Measurements from ENCODE around the gene CBX4.

The CBX4 gene

GRCh38 chr17:79839356-79840268 lies at the start of gene CBX4:
Gene CBX4, minus strand, starts transcription at chr17:79839440. Its CDS starts 189 bp downstream, at chr17:79839251.
- peak; percentile 74 for DNase-seq

GRCh38 chr17:79888009-79888540 lies 48.8 kb upstream of the CBX4 start:
- no peak for DNase-seq

GRCh38 chr17:79887451-79887991 lies 48.3 kb upstream of the CBX4 start:
- DNase-seq, result no peak

DNA sequence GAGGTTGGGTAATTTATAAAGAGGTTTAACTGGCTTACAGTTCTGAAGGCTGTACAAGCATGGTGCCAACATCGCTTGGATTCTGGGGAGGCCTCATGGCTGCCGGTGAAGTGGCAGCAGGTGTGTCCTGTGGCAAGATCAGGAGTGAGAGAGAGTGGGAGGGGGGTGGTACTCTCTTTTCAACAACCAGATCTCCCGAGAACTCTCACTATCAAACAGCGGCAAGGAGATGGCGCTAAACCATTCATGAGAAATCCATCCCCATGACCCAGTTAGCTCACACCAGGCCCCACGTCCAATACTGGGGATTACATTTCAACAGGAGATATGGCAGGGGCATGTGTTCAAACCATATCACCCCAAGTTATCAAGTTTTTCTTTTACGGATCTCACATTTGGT lies 44.0 kb upstream of the CBX4 start:
- no peak for DNase-seq

GRCh38 chr17:79878329-79878947 lies 39.2 kb upstream of the CBX4 start:
- DNase-seq, result no peak

GRCh38 chr17:79877041-79877440 lies 37.8 kb upstream of the CBX4 start:
- no peak for DNase-seq

GRCh38 chr17:79875511-79875910 lies 36.3 kb upstream of the CBX4 start:
- no peak for DNase-seq

GRCh38 chr17:79874329-79874981 lies 35.2 kb upstream of the CBX4 start:
- DNase-seq, result no peak

GRCh38 chr17:79873583-79873982 lies 34.3 kb upstream of the CBX4 start:
- DNase-seq, result no peak

DNA sequence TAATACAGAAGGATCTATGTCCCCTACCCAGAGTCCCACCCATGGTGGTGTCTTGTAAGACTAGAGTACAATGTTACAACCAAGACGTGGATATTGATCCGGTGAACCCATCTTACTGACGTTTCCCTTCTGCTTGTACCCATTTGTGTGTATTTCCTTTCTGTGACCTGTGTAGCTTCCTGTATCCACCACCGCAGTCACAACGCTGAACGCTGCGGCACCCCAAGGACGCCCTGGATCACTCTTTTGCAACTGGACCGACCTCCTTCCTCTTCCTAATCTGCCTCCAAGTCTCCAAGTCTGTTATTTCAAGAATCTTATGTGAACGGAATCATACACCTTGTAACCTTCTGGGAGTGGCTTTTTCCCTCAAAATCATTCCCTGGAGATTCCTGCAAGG lies 33.5 kb upstream of the CBX4 start:
- no peak for DNase-seq

GRCh38 chr17:79871131-79871530 lies 31.9 kb upstream of the CBX4 start:
- DNase-seq, result no peak

DNA sequence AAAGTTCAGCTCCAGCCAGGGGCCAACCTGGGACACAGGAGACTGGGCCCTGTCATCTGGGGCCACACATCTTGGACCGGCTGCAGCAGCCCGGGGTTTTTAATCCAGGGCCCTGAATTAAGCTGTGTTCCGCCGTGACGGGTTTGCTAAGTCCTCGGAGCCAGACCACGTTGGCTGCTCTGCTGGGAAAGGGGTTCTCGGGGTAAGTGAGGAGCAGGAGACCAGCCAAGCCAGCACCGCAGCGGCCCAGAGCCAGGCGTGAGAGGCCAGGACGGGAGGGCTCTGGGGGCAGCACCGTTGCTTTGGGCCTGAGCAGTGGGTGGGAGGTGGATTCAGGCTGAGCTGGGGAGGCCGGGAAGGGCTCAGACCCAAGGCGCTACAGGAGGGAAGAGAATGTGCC lies 31.3 kb upstream of the CBX4 start:
- DNase-seq, result no peak

- no peak for DNase-seq
These were observed 27.7 kb upstream of the CBX4 start for GRCh38 chr17:79866791-79867518.

DNA sequence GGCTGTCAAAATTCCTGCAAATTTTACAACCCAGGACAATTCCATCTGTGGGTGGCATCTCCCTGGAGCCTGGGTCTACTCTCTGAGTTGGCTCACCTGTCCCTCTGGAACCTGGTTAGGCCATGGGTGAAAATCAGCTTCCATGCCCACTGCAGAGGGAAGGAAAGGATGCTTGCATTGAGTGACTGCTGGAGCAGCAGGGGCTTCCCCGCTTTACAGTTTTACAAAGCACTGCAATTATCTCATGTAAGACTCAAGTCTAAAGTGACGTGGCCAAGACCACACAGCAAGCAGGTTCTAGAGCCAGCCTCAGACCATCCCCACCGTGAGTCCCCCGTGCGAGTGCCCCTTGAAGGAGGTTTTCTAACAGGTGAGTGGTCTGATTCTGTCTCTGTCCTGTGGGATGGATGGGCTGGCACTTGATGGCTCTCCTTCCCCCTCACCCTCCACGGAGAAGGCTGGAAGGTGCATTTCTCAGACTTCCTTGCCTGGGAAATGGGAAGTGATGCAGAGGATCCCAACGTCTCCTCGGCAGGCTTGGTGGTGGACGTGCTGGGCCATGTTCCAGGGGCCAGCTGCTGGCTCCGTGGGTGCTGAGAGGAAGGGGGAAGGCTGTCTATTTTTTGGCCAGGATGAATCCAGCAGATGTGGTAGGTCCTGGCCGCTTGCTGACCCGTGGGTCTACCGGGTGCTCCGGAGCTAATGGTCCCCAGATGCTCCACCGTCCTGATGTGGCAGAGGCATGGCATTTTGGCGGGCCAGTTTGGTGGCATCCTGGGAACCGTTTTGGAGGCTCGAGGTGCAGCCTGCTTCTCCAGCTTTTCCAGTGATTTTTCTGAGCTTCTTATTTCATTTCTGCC lies 26.3 kb upstream of the CBX4 start:
- no peak for DNase-seq

- no peak for DNase-seq
These were observed 25.5 kb upstream of the CBX4 start for GRCh38 chr17:79864617-79865250.

GRCh38 chr17:79864147-79864546 lies 24.9 kb upstream of the CBX4 start:
- DNase-seq, result no peak

DNA sequence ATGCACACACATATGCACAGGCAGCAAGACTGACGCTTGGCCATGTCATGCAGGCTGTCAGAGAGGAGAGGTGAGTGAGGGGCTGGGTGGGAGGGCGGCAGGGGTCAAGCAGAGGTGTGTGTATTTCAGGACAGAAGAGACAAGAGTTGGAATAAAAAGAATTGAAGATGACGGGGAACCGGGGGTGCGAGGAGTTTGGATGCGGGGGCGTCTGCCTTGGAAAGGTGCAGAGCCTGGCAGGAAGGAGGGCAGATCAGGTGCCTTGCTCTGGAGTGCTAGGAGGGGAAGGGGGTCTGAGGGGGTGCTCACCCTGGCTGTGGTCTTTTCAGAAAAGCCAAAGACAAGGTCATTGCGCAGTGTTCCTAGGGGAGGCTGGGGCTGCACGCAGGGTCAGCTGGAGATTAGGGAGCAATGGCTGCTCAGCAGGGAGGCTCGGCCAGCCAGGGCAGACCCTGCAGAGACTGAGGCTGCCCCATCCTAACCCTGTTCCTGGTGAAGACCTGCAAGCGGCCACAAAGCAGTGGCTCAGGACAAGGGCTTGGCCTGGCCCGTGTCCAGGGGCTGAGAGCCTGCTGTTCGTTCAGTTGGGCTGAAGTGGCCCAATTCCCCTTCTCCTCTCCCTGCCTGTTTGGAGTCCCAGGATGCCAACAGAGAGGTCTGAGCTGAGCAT lies 23.7 kb upstream of the CBX4 start:
- no peak for DNase-seq

DNA sequence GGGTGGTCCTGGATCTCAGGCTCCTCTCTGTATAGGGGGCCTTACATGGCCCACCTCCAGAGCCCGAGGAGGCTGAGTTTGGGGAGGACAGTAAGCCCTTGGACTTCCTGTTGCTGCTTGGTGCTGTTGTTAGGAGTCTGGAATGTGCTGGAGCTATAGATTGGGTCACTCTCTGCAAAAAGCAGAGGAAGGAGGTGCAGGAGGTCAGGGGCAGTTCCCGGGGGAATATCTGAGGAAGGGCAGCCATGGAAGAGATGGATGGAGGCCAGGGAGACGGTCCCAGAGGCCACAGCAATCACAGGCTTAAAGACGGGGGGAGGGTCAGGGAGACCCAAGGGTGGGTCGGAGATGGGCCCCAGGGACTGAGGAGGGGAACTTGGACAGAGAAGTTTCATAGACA lies 23.0 kb upstream of the CBX4 start:
- DNase-seq, result no peak

DNA sequence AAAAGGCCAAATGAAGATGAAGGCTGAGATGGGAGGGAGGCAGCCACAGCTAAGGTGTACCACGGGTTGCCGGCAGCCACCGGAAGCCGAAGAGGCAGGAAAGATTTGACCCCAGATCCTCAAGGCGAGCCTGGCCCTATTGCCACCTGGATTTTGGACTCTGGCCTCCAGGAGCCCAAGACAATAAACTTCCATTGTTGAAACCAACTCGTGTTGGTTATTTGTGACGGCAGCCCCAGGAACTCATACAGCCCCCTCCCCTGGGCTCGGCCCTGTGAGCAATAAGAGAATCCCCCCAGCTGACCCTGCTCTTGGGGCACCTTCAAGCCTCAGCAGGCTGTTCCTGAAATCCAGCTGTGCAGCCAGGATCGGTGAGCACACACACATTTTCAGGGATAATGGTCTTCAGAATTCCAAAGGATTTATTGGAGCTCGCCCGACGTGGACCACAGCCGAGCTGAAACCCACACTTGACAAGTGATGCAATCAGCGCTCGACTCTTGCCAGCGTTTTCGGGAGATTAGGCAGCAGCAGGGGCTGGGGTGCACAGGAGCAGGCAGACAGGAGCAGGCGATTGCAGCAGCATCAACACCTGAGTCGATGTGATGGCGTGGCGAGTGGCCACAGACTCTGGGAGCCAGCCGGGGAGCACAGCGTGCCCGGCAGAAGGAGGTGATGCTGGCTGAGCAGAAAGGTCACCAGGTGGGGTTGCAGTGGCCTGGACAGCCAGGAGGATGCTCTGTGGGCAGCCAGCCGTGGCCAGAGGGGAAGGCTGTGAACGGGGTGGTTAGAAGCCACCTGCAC lies 22.4 kb upstream of the CBX4 start:
- DNase-seq, result no peak
